NT2/D1 (cell line): ENCODE data around the gene SKP1.

Source experiments
- DNase-seq: peaks from one replicate; pipeline ENCODE4 v3.0.0-alpha.2; 2011; ENCODE audit warnings: low read depth, low spot score
- H3K27me3 ChIP-seq: 2 replicates; pipeline ENCODE4 v1.6.0; 2011; ENCODE audit warnings: mild to moderate bottlenecking; ENCODE audit not compliant: insufficient read length, insufficient read depth
- H3K36me3 ChIP-seq: 2 replicates; pipeline ENCODE4 v1.6.1; 2011; ENCODE audit warnings: mild to moderate bottlenecking, low read length, mixed read lengths; ENCODE audit not compliant: insufficient read depth, insufficient read length
- H3K4me1 ChIP-seq: 2 replicates; pipeline ENCODE4 v1.5.1; 2011; ENCODE audit not compliant: insufficient read depth, insufficient read length
- H3K4me3 ChIP-seq: 2 replicates; pipeline ENCODE4 v1.5.1; 2011; ENCODE audit warnings: low read depth; ENCODE audit not compliant: insufficient read length
- H3K9ac ChIP-seq: 2 replicates; pipeline ENCODE4 v1.6.0; 2011; ENCODE audit warnings: low read depth; ENCODE audit not compliant: insufficient read length
- H3K9me3 ChIP-seq: 2 replicates; pipeline ENCODE4 v1.5.1; 2011; ENCODE audit warnings: mild to moderate bottlenecking, low read length; ENCODE audit not compliant: insufficient read depth
- SUZ12 ChIP-seq: IDR thresholded peaks from 2 replicates; pipeline ENCODE4 v1.6.1; 2011; ENCODE audit not compliant: insufficient read length, insufficient read depth; ENCODE audit errors: extremely low read depth
- YY1 ChIP-seq: IDR thresholded peaks from 2 replicates; pipeline ENCODE4 v1.6.1; 2011; ENCODE audit not compliant: insufficient read length, insufficient read depth
- ZNF274 ChIP-seq: IDR thresholded peaks from 2 replicates; pipeline ENCODE4 v1.6.1; 2011; ENCODE audit warnings: mild to moderate bottlenecking, low read depth, low read length

The SKP1 gene

GRCh38 chr5:134123360-134123759 is 53.4 kb downstream of the SKP1 start:
- no peak overlapping the region for H3K4me3 ChIP-seq
- no peak overlapping the region for H3K9ac ChIP-seq
- H3K4me1 ChIP-seq: peaks cover 2% of the 10 kb centered on the region
- peaks cover 40% of the 10 kb centered on the region for H3K36me3 ChIP-seq
- TF ChIP-seq SUZ12: no peak
- no peak for TF ChIP-seq ZNF274
- no peak for TF ChIP-seq YY1
- no peak for DNase-seq
- H3K9me3 ChIP-seq: no peaks in the 10 kb centered on the region
- H3K27me3 ChIP-seq: no peaks in the 10 kb centered on the region

GRCh38 chr5:134122530-134122929 is 54.2 kb downstream of the SKP1 start:
- Histone ChIP-seq H3K27me3 (no peaks in the 10 kb centered on the region), H3K9me3 (no peaks in the 10 kb centered on the region), H3K4me1 (peaks cover 2% of the 10 kb centered on the region), H3K36me3 (peaks cover 46% of the 10 kb centered on the region), H3K9ac (no peak overlapping the region), H3K4me3 (no peak overlapping the region)
- TF ChIP-seq YY1 (no peak), ZNF274 (no peak), SUZ12 (no peak)
- DNase-seq: no peak

GRCh38 chr5:134120386-134121138 is 56.2 kb downstream of the SKP1 start:
- TF ChIP-seq SUZ12: no peak
- TF ChIP-seq YY1: no peak
- TF ChIP-seq ZNF274: no peak
- peaks cover 2% of the 10 kb centered on the region for H3K4me1 ChIP-seq
- H3K4me3 ChIP-seq: no peak overlapping the region
- no peaks in the 10 kb centered on the region for H3K27me3 ChIP-seq
- peaks cover 56% of the 10 kb centered on the region for H3K36me3 ChIP-seq
- no peak for DNase-seq
- no peak overlapping the region for H3K9ac ChIP-seq
- no peaks in the 10 kb centered on the region for H3K9me3 ChIP-seq

- Histone ChIP-seq H3K36me3 (peaks cover 55% of the 10 kb centered on the region), H3K9ac (no peak overlapping the region), H3K27me3 (no peaks in the 10 kb centered on the region), H3K4me3 (no peak overlapping the region), H3K4me1 (peaks cover 2% of the 10 kb centered on the region), H3K9me3 (no peaks in the 10 kb centered on the region)
- no peak for DNase-seq
- TF ChIP-seq SUZ12: no peak
- TF ChIP-seq ZNF274: no peak
- TF ChIP-seq YY1: no peak
Measured at GRCh38 chr5:134119720-134120119, 57.0 kb downstream of the SKP1 start.

GRCh38 chr5:134118212-134118835 is 58.4 kb downstream of the SKP1 start:
- H3K36me3 ChIP-seq: peaks cover 48% of the 10 kb centered on the region
- TF ChIP-seq SUZ12: no peak
- TF ChIP-seq ZNF274: no peak
- TF ChIP-seq YY1: no peak
- no peak overlapping the region for H3K9ac ChIP-seq
- no peaks in the 10 kb centered on the region for H3K27me3 ChIP-seq
- DNase-seq: no peak
- no peak overlapping the region for H3K4me3 ChIP-seq
- no peaks in the 10 kb centered on the region for H3K9me3 ChIP-seq
- H3K4me1 ChIP-seq: peaks cover 8% of the 10 kb centered on the region

GRCh38 chr5:134116789-134117761 is 59.7 kb downstream of the SKP1 start:
- H3K4me1 ChIP-seq: peaks cover 6% of the 10 kb centered on the region
- peaks cover 41% of the 10 kb centered on the region for H3K36me3 ChIP-seq
- H3K27me3 ChIP-seq: no peaks in the 10 kb centered on the region
- H3K9me3 ChIP-seq: no peaks in the 10 kb centered on the region
- H3K4me3 ChIP-seq: no peak overlapping the region
- H3K9ac ChIP-seq: no peak overlapping the region
- DNase-seq: no peak
- TF ChIP-seq ZNF274: no peak
- TF ChIP-seq YY1: no peak
- no peak for TF ChIP-seq SUZ12
